HepG2 (cell line): Measurements from ENCODE around the gene ARMC5. TPM values are rescaled to one million over a fixed set of nuclear protein-coding genes. Genes with fewer than 3 reads are reported as not detected.

Source experiments
- ADNP ChIP-seq: sonication (generic); formaldehyde crosslinking; IDR thresholded peaks from 2 replicates; pipeline ENCODE4 v1.4.0; 2020; ENCODE audit warnings: missing genetic modification reagents
- AGO2 ChIP-seq: fragments of 200-400 bp; formaldehyde crosslinking; optimal IDR thresholded peaks from 2 replicates; pipeline ENCODE3; 2017; ENCODE audit warnings: mild to moderate bottlenecking, low read depth, low read length, moderate library complexity
- MAFF ChIP-seq: IDR thresholded peaks from 2 replicates; pipeline ENCODE4 v1.6.1; 2011; ENCODE audit warnings: low read depth, low read length, improper control_type of control experiment
- U2AF1 ChIP-seq: fragments of 200-400 bp; formaldehyde crosslinking; optimal IDR thresholded peaks from 2 replicates; pipeline ENCODE3; 2017; ENCODE audit warnings: mild to moderate bottlenecking, low read depth, low read length
- ZNF234 ChIP-seq: sonication (generic); formaldehyde crosslinking; conservative IDR thresholded peaks from 2 replicates; pipeline ENCODE4 v1.5.1; 2020; ENCODE audit warnings: mild to moderate bottlenecking, missing genetic modification reagents
- polyA plus RNA-seq, 8 experiments: library from polyadenylated mRNA; depleted of rRNA in 3 of 8; stranded (reverse) in 7 of 8; unstranded in 1 of 8; fragments of >200 nt; fragmentation: Illumina TruSeq in 4 of 8; extraction: Trizol in 4 of 8; gene quantifications; 2 replicates each; pipeline versions ENCODE4 v1.2.1 to v1.2.3, GENCODE V29; 2011 to 2016; ENCODE audit warnings: low read depth in 4 of 8, missing spikeins in 1 of 8, mixed read lengths in 1 of 8; ENCODE audit not compliant: insufficient read depth in 1 of 8
- total RNA-seq, 5 experiments: library from RNA; depleted of rRNA; stranded (reverse); fragments of >200 nt; fragmentation: Illumina TruSeq; extraction: Trizol; gene quantifications; 2 replicates each; pipeline ENCODE4 v1.2.3, GENCODE V29; 2016; ENCODE audit warnings: low read depth in 1 of 5
- TF ChIP-seq, protein P1 (sequence below): sonication (generic); formaldehyde crosslinking; IDR thresholded peaks from 2 replicates; pipeline ENCODE4 v1.5.0; 2020; ENCODE audit warnings: mild to moderate bottlenecking, missing genetic modification reagents, borderline replicate concordance
- TF ChIP-seq, protein P2 (sequence below): sonication (generic); formaldehyde crosslinking; IDR thresholded peaks from 2 replicates; pipeline ENCODE4 v1.8.0; 2023; ENCODE audit warnings: mild to moderate bottlenecking, missing genetic modification reagents
- TF ChIP-seq, protein P3 (sequence below): sonication (generic); formaldehyde crosslinking; IDR thresholded peaks from 2 replicates; pipeline ENCODE4 v1.5.1; 2020; ENCODE audit warnings: missing genetic modification reagents, mild to moderate bottlenecking, borderline replicate concordance
- TF ChIP-seq, protein P4 (sequence below): sonication (generic); formaldehyde crosslinking; IDR thresholded peaks from 2 replicates; pipeline ENCODE4 v1.5.1; 2020; ENCODE audit warnings: missing genetic modification reagents, mild to moderate bottlenecking, borderline replicate concordance
- TF ChIP-seq, protein P5 (sequence below): sonication (generic); formaldehyde crosslinking; IDR thresholded peaks from 2 replicates; pipeline ENCODE4 v1.4.0; 2020; ENCODE audit warnings: low read depth, missing genetic modification reagents
- TF ChIP-seq, protein P6 (sequence below): sonication (generic); formaldehyde crosslinking; IDR thresholded peaks from 2 replicates; pipeline ENCODE4 v1.8.1; 2023; ENCODE audit warnings: mild to moderate bottlenecking, moderate library complexity, missing genetic modification reagents
- TF ChIP-seq, protein P7 (sequence below): IDR thresholded peaks from 2 replicates; pipeline ENCODE4 v1.6.1; 2016; ENCODE audit warnings: low read depth

ARMC5 gene
- total and polyA plus RNA-seq, 2 of the 13 experiments (the other 11 are each of a cell fraction or from before 2014, with no cell fraction given), result 10.8 to 22.3 TPM

DNA sequence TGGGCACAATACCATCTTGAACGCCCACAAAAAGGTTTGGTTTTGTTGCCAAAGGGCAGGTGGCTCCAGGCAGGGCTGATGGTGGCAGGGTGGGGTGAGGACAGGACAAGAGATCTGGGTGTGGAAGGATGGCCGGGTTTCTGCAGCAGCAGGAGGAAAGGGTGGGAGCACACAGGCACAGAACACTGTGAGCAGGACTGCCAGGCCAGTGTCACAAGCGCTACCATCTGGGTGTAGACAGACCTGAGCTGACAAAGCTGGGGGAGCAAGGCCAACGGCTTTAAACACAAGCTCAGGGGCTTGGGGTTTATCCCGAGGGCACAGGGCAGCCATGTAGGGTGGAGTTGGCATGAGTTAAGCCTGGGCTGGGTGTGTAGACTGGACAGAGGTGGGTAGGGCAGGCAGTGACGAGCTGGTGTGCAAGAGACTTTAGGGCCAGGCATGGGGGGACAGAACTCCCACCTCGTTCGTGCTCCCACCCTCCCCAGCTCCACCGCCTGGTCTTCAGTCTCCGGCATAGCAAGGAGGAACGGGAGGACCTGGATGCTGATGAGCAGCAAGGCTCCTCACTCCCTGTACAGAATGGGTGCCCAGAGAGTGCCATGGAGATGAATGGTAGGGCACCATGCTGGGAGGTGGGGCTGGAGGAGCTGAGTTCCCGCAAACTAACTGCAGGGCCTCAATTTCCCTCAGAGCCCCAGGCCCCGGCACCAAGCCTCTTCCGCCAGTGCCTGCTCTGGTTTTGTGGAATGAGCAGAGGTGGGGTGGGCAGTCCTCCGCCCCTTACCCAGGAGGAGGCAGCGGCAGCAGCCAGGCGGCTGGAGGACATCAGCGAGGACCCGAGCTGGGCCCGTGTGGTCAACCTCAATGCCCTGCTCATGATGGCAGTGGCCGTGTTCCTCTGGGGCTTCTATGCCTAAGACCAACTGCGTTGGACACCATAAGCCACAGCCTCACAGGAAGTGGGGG is 30.6 kb downstream of the ARMC5 start (continued):
- TF ChIP-seq, protein P1, sequence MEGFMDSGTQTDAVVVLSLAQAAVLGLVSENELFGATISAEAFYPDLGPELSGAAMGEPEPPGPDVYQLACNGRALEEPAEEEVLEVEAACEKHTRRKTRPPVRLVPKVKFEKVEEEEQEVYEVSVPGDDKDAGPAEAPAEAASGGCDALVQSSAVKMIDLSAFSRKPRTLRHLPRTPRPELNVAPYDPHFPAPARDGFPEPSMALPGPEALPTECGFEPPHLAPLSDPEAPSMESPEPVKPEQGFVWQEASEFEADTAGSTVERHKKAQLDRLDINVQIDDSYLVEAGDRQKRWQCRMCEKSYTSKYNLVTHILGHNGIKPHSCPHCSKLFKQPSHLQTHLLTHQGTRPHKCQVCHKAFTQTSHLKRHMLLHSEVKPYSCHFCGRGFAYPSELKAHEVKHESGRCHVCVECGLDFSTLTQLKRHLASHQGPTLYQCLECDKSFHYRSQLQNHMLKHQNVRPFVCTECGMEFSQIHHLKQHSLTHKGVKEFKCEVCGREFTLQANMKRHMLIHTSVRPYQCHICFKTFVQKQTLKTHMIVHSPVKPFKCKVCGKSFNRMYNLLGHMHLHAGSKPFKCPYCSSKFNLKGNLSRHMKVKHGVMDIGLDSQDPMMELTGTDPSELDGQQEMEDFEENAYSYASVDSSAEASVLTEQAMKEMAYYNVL (CRISPR knock-in tag), result no peak
- TF ChIP-seq, protein P2, sequence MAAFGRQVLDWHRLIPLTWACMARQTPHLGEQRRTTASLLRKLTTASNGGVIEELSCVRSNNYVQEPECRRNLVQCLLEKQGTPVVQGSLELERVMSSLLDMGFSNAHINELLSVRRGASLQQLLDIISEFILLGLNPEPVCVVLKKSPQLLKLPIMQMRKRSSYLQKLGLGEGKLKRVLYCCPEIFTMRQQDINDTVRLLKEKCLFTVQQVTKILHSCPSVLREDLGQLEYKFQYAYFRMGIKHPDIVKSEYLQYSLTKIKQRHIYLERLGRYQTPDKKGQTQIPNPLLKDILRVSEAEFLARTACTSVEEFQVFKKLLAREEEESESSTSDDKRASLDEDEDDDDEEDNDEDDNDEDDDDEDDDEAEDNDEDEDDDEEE (CRISPR knock-in tag), result no peak
- TF ChIP-seq, protein P3, sequence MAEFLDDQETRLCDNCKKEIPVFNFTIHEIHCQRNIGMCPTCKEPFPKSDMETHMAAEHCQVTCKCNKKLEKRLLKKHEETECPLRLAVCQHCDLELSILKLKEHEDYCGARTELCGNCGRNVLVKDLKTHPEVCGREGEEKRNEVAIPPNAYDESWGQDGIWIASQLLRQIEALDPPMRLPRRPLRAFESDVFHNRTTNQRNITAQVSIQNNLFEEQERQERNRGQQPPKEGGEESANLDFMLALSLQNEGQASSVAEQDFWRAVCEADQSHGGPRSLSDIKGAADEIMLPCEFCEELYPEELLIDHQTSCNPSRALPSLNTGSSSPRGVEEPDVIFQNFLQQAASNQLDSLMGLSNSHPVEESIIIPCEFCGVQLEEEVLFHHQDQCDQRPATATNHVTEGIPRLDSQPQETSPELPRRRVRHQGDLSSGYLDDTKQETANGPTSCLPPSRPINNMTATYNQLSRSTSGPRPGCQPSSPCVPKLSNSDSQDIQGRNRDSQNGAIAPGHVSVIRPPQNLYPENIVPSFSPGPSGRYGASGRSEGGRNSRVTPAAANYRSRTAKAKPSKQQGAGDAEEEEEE (CRISPR knock-in tag), result no peak
- TF ChIP-seq MAFF (no peak), ZNF234 (no peak), U2AF1 (no peak), ADNP (CRISPR knock-in tag) (no peak), AGO2 (peak; percentile 61)
- TF ChIP-seq, protein P4, sequence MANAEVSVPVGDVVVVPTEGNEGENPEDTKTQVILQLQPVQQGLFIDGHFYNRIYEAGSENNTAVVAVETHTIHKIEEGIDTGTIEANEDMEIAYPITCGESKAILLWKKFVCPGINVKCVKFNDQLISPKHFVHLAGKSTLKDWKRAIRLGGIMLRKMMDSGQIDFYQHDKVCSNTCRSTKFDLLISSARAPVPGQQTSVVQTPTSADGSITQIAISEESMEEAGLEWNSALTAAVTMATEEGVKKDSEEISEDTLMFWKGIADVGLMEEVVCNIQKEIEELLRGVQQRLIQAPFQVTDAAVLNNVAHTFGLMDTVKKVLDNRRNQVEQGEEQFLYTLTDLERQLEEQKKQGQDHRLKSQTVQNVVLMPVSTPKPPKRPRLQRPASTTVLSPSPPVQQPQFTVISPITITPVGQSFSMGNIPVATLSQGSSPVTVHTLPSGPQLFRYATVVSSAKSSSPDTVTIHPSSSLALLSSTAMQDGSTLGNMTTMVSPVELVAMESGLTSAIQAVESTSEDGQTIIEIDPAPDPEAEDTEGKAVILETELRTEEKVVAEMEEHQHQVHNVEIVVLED, result no peak
- TF ChIP-seq, protein P5, sequence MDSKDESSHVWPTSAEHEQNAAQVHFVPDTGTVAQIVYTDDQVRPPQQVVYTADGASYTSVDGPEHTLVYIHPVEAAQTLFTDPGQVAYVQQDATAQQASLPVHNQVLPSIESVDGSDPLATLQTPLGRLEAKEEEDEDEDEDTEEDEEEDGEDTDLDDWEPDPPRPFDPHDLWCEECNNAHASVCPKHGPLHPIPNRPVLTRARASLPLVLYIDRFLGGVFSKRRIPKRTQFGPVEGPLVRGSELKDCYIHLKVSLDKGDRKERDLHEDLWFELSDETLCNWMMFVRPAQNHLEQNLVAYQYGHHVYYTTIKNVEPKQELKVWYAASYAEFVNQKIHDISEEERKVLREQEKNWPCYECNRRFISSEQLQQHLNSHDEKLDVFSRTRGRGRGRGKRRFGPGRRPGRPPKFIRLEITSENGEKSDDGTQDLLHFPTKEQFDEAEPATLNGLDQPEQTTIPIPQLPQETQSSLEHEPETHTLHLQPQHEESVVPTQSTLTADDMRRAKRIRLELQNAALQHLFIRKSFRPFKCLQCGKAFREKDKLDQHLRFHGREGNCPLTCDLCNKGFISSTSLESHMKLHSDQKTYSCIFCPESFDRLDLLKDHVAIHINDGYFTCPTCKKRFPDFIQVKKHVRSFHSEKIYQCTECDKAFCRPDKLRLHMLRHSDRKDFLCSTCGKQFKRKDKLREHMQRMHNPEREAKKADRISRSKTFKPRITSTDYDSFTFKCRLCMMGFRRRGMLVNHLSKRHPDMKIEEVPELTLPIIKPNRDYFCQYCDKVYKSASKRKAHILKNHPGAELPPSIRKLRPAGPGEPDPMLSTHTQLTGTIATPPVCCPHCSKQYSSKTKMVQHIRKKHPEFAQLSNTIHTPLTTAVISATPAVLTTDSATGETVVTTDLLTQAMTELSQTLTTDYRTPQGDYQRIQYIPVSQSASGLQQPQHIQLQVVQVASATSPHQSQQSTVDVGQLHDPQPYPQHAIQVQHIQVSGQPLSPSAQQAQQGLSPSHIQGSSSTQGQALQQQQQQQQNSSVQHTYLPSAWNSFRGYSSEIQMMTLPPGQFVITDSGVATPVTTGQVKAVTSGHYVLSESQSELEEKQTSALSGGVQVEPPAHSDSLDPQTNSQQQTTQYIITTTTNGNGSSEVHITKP, result no peak
- TF ChIP-seq, protein P6, sequence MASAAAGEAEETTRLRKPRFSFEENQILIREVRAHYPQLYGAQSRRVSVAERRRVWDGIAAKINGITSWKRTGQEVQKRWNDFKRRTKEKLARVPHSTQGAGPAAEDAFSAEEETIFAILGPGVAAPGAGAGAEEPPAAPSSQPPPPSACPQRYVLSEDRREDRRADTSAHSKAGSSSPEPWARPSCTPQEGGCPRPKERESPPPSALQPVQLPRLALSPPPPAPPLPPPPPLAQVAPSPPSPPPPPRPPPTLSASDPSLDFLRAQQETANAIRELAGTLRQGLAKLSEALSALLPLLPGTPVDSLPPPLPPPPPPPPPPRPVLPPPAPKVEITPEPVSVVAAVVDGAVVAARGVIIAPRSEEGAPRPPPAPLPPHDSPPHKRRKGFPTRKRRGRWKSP (CRISPR knock-in tag), result no peak
- TF ChIP-seq, protein P7, sequence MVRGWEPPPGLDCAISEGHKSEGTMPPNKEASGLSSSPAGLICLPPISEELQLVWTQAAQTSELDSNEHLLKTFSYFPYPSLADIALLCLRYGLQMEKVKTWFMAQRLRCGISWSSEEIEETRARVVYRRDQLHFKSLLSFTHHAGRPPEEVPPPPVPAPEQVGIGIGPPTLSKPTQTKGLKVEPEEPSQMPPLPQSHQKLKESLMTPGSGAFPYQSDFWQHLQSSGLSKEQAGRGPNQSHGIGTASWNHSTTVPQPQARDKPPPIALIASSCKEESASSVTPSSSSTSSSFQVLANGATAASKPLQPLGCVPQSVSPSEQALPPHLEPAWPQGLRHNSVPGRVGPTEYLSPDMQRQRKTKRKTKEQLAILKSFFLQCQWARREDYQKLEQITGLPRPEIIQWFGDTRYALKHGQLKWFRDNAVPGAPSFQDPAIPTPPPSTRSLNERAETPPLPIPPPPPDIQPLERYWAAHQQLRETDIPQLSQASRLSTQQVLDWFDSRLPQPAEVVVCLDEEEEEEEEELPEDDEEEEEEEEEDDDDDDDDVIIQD, result no peak
